GM23248 (cell line): ENCODE results near the gene SLIT3. TPM values are rescaled to one million over a fixed set of nuclear protein-coding genes. Genes with fewer than 3 reads are reported as not detected.

Experiments used
- DNase-seq: peaks from one replicate; pipeline ENCODE4 v3.0.0-alpha.2; 2015
- H2AFZ ChIP-seq: fragments of 200-600 bp; sonication (generic); 2 replicates; pipeline ENCODE4 v1.6.1; 2016; ENCODE audit warnings: antibody characterized with exemption
- H3F3A ChIP-seq: fragments of 200-600 bp; sonication (generic); 2 replicates; pipeline ENCODE4 v1.6.1; 2016; ENCODE audit warnings: mild to moderate bottlenecking, antibody characterized with exemption, mixed run types; ENCODE audit not compliant: insufficient read depth
- H3K27ac ChIP-seq: fragments of 200-600 bp; sonication (generic); 2 replicates; pipeline ENCODE4 v1.5.1; 2016; ENCODE audit warnings: mild to moderate bottlenecking
- H3K27me3 ChIP-seq: fragments of 200-600 bp; sonication (generic); replicated peaks from 2 replicates; pipeline ENCODE4 v1.6.1; 2016; ENCODE audit warnings: mild to moderate bottlenecking; ENCODE audit not compliant: insufficient read depth
- H3K36me3 ChIP-seq: fragments of 200-600 bp; sonication (generic); 2 replicates; pipeline ENCODE4 v1.6.1; 2016; ENCODE audit warnings: low read depth, mild to moderate bottlenecking
- H3K4me1 ChIP-seq: fragments of 200-600 bp; sonication (generic); 2 replicates; pipeline ENCODE4 v1.6.1; 2016; ENCODE audit warnings: mild to moderate bottlenecking; ENCODE audit not compliant: insufficient read depth
- H3K4me2 ChIP-seq: fragments of 200-600 bp; sonication (generic); one replicate; pipeline ENCODE4 v1.6.1; 2016; ENCODE audit warnings: mild to moderate bottlenecking; ENCODE audit not compliant: unreplicated experiment
- H3K4me3 ChIP-seq: fragments of 200-600 bp; sonication (generic); 2 replicates; pipeline ENCODE4 v1.5.1; 2016; ENCODE audit warnings: mild to moderate bottlenecking
- H3K79me2 ChIP-seq: fragments of 200-600 bp; sonication (generic); 2 replicates; pipeline ENCODE4 v1.6.1; 2016; ENCODE audit warnings: mild to moderate bottlenecking; ENCODE audit not compliant: insufficient read depth
- H3K9ac ChIP-seq: fragments of 200-600 bp; sonication (generic); 2 replicates; pipeline ENCODE4 v1.6.1; 2016; ENCODE audit warnings: mild to moderate bottlenecking
- H3K9me2 ChIP-seq: fragments of 200-600 bp; sonication (generic); 2 replicates; pipeline ENCODE4 v1.6.1; 2016; ENCODE audit warnings: mixed run types, mild to moderate bottlenecking, moderate library complexity; ENCODE audit not compliant: insufficient read depth
- H3K9me3 ChIP-seq: fragments of 200-600 bp; sonication (generic); one replicate; pipeline ENCODE4 v1.6.1; 2017; ENCODE audit warnings: low read depth
- H4K20me1 ChIP-seq: fragments of 200-600 bp; sonication (generic); 2 replicates; pipeline ENCODE4 v1.6.0; 2016; ENCODE audit not compliant: insufficient read depth
- EZH2 ChIP-seq: fragments of 200-600 bp; sonication (generic); IDR thresholded peaks from 2 replicates; pipeline ENCODE4 v1.6.1; 2018; ENCODE audit warnings: antibody characterized with exemption, mild to moderate bottlenecking; ENCODE audit not compliant: insufficient read depth, poor library complexity, severe bottlenecking
- EZH2phosphoT487 ChIP-seq: fragments of 200-600 bp; sonication (generic); IDR thresholded peaks from 2 replicates; pipeline ENCODE4 v1.6.1; 2018; ENCODE audit warnings: antibody characterized with exemption, moderate library complexity, mild to moderate bottlenecking, low read depth; ENCODE audit not compliant: insufficient read depth
- WGBS, 2 experiments: methylation state at CpG; one replicate each; pipeline ENCODE4 v1.1.6; 2015 to 2017; ENCODE audit warnings: low lambda C conversion rate in 2 of 2, low coverage in 1 of 2; ENCODE audit errors: missing lambda C conversion rate in 2 of 2; 5-methylcytosine and 5-hydroxymethylcytosine counted together
- in situ Hi-C: fragments of 300-500 bp; cut with MboI; formaldehyde crosslinking; loops from 2 replicates; pipeline ENCODE4 v1.15.0; 2020
- polyA plus RNA-seq: library from polyadenylated mRNA; unstranded; fragments of >200 nt; fragmentation: Nextera tagmentation; extraction: Ambion mirVana; gene quantifications from 2 replicates; pipeline ENCODE4 v1.2.1, GENCODE V29; 2016
- total RNA-seq: library from RNA; depleted of rRNA; stranded (reverse); fragments of >200 nt; shearing (Covaris generic); gene quantifications from 2 replicates; pipeline ENCODE4 v1.2.3, GENCODE V29; 2014

The SLIT3 gene
- total and polyA plus RNA-seq, 2 experiments from 2014 or later, result 61.9 to 100 TPM

DNA sequence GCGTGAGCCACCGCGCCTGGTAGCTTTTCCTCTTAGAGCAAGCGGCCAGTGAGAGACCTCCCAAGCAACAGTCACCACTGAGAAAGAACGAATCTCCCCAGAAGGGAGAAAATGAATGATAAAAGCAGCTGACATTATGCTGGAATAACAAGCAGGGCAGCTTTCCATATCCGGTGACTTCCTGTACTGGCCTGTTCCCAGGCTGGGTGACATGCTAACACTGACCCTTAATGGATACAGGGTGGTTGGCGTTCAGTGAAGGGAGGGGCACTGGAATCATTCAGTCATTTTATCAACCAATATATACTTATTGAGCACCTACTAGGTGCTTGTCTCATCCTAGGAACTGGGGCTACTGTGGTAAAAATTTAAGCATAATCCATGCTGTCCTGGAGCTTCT, 364.4 kb downstream of the SLIT3 start:
- H3K4me2 ChIP-seq, result no peak overlapping the region
- no peaks in the 10 kb centered on the region for H3K9me2 ChIP-seq
- H3K36me3 ChIP-seq, result no peaks in the 10 kb centered on the region
- no peaks in the 10 kb centered on the region for H3K9me3 ChIP-seq
- H2AFZ ChIP-seq, result no peak overlapping the region
- H3K79me2 ChIP-seq, result no peaks in the 10 kb centered on the region
- H3K4me1 ChIP-seq, result peaks cover 30% of the 10 kb centered on the region
- WGBS, 2 experiments, result 73 to 75% methylated on average over 7 of the region's 7 CpGs
- no peak overlapping the region for H3K9ac ChIP-seq
- H3K27me3 ChIP-seq, result no peaks in the 10 kb centered on the region
- TF ChIP-seq EZH2 (no peak), EZH2phosphoT487 (no peak)
- no peaks in the 10 kb centered on the region for H4K20me1 ChIP-seq
- H3K4me3 ChIP-seq, result no peak overlapping the region
- peaks cover 18% of the 10 kb centered on the region; the same call in 1 of the 2 replicates for H3F3A ChIP-seq
- H3K27ac ChIP-seq, result no peak overlapping the region
- in situ Hi-C loops, result no loop called here
- no peak for DNase-seq

DNA sequence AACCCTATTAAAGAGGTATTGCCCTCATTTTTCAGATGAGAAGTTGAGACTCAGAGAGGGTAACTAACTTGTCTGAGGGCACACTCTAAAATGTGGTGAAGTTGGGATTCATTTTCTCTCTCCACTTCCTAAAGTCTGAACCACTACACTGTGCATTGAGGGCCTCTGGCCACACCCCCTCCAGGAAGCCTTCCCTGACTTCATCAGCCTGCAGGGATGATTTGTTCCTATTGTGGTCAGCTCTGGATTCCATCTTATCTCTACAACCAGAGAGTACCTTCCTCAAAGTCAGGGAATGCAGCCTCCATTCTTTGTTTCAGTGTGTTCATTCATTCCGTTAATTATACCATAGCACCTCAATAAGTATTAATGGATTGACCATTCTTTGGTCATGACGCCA, 365.8 kb downstream of the SLIT3 start:
- no peak overlapping the region for H3K27ac ChIP-seq
- H3K4me3 ChIP-seq, result no peak overlapping the region

GRCh38 chr5:168934169-168934568, 366.8 kb downstream of the SLIT3 start:
- no peak overlapping the region for H3K4me3 ChIP-seq
- no peaks in the 10 kb centered on the region for H3K36me3 ChIP-seq
- H3K9me2 ChIP-seq, result no peaks in the 10 kb centered on the region
- H3K4me2 ChIP-seq, result no peak overlapping the region
- H3F3A ChIP-seq, result peaks cover 18% of the 10 kb centered on the region; the same call in 1 of the 2 replicates
- H2AFZ ChIP-seq, result no peak overlapping the region
- in situ Hi-C loops, result no loop called here
- WGBS, 2 experiments, result 97 to 100% methylated on average over 3 of the region's 3 CpGs
- H4K20me1 ChIP-seq, result no peaks in the 10 kb centered on the region
- no peak overlapping the region for H3K9ac ChIP-seq
- no peaks in the 10 kb centered on the region for H3K27me3 ChIP-seq
- no peak for TF ChIP-seq EZH2
- no peak for TF ChIP-seq EZH2phosphoT487
- peaks cover 35% of the 10 kb centered on the region for H3K4me1 ChIP-seq
- peak; percentile 37 for DNase-seq
- H3K79me2 ChIP-seq, result no peaks in the 10 kb centered on the region
- H3K9me3 ChIP-seq, result no peaks in the 10 kb centered on the region
- no peak overlapping the region for H3K27ac ChIP-seq

More for the DNA sequence above, 365.8 kb downstream of the SLIT3 start:
- DNase-seq, result no peak
- H3K36me3 ChIP-seq, result no peaks in the 10 kb centered on the region
- H3K4me1 ChIP-seq, result peaks cover 35% of the 10 kb centered on the region
- peaks cover 18% of the 10 kb centered on the region; the same call in 1 of the 2 replicates for H3F3A ChIP-seq
- no peaks in the 10 kb centered on the region for H4K20me1 ChIP-seq
- H3K4me2 ChIP-seq, result no peak overlapping the region
- no peaks in the 10 kb centered on the region for H3K9me2 ChIP-seq
- H3K9me3 ChIP-seq, result no peaks in the 10 kb centered on the region
- in situ Hi-C loops, result no loop called here
- WGBS, 2 experiments, result 93 to 94% methylated on average over 2 of the region's 2 CpGs
- no peaks in the 10 kb centered on the region for H3K79me2 ChIP-seq
- H3K9ac ChIP-seq, result no peak overlapping the region
- H3K27me3 ChIP-seq, result no peaks in the 10 kb centered on the region
- TF ChIP-seq EZH2 (no peak), EZH2phosphoT487 (no peak)
- no peak overlapping the region for H2AFZ ChIP-seq

DNA sequence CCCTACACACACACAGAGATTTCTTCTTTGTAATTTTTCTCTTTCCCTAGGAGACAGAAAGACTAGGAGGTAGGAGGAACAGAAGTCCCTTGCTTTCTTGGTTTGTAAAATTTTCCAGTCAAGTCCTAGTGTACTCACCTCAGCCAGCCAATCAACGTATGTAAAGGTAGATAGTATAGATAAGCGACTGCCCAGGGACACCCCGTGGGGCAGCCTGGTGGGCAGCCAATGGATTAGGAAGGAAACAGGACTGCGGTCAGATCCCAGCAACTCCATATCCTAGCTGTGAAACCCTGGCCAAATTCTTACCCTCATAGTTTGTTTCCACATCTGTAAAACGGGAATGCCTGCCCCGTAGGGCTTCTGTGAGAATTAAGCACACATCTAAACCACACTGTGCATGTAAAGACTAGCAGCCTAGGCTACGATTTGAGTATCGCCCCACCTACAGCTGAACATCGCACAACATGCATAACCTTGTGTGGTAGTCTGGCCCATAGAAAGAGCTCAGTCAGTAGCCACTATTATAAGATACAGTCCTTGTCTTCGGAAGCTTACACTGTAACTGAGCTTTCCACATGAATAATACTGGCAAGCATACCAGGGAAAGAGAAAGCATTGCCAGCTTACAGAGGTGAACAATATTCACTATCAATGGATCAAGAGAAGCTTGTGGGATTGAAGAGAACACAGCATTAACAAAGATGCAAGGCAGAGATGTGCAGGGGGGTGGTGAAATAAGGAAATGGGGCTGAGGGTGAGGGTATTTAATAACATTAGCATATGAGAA, 368.3 kb downstream of the SLIT3 start:
- H4K20me1 ChIP-seq, result no peaks in the 10 kb centered on the region
- H3K4me1 ChIP-seq, result peaks cover 35% of the 10 kb centered on the region
- H3F3A ChIP-seq, result peaks cover 18% of the 10 kb centered on the region; the same call in 1 of the 2 replicates
- no peaks in the 10 kb centered on the region for H3K27me3 ChIP-seq
- H3K9ac ChIP-seq, result no peak overlapping the region
- 92 to 95% methylated on average over 10 of the region's 10 CpGs for WGBS, 2 experiments
- H3K4me2 ChIP-seq, result no peak overlapping the region
- no peaks in the 10 kb centered on the region for H3K79me2 ChIP-seq
- in situ Hi-C loops, result no loop called here
- H3K9me2 ChIP-seq, result no peaks in the 10 kb centered on the region
- no peaks in the 10 kb centered on the region for H3K36me3 ChIP-seq
- peak overlapping the region; percentile 85 for H3K27ac ChIP-seq
- no peak overlapping the region for H3K4me3 ChIP-seq
- no peaks in the 10 kb centered on the region for H3K9me3 ChIP-seq
- no peak for DNase-seq
- no peak overlapping the region for H2AFZ ChIP-seq
- TF ChIP-seq EZH2phosphoT487 (no peak), EZH2 (no peak)
